Astrocyte of the cerebellum (primary cell): ENCODE results near the gene HMGN3.
A peak's percentile ranks its signal among the peaks of the same experiment; 100 is the strongest.

Experiments used
- DNase-seq: peaks from one replicate; pipeline ENCODE4 v3.0.0-alpha.2; 2011; ENCODE audit warnings: low read depth
- H3K4me3 ChIP-seq: 2 replicates; pipeline ENCODE4 v1.5.1; 2011; ENCODE audit warnings: mild to moderate bottlenecking, low read depth, low read length, moderate library complexity
- CTCF ChIP-seq: IDR thresholded peaks from 2 replicates; pipeline ENCODE4 v1.5.1; 2012; ENCODE audit warnings: low read length, low read depth, moderate library complexity, mild to moderate bottlenecking; ENCODE audit errors: missing control alignments
- in situ Hi-C: cut with HindIII; loops from 2 replicates; pipeline ENCODE4 v1.10.0; 2017; ENCODE audit warnings: low sequenced_read_pairs

The HMGN3 gene

GRCh38 chr6:79180052-79180451, 54.4 kb downstream of the HMGN3 start:
- TF ChIP-seq CTCF = no peak
- H3K4me3 ChIP-seq = no peak overlapping the region
- in situ Hi-C loops = no loop called here
- no peak for DNase-seq

DNA sequence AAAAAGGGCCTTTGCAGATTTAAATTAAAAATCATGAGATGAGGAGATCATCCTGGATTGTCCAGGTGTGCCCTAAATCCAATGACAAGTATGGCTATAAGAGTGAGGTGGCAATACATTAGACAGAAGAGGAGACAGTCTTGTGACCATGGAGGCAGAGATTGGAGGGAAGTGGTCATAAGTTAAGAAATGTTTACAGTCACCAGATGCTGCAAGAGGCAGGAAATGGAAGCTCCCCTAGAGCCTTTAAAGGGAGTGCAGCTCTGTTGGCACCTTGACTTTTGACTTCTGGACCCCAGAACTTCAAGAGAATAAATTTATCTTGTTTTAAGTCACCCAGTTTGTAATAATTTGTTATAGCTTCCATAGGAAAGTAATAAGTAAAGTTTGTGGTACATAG, 61.1 kb downstream of the HMGN3 start:
- no peak for TF ChIP-seq CTCF
- H3K4me3 ChIP-seq = no peak overlapping the region
- in situ Hi-C loops = no loop called here
- DNase-seq = no peak

DNA sequence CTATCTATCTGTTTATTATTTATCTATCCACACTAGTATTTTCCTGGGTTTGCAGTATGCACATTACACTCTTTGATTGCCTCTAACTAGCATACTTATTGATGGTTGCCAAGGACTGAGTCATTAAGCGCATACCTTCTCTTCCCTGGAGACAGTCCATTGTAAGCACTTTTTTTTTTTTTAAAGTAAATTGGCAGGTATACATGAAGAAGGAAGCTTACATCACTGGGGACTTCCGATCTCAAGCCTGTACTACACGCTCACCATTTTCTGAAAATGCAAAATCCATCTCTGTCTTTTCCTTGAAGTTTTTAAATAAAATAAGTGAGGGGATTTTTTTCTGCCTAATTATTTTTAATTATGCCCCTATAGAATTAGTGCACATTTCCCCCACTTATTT, 63.5 kb downstream of the HMGN3 start:
- TF ChIP-seq CTCF = no peak
- in situ Hi-C loops = no loop called here
- peak; percentile 91 for DNase-seq
- H3K4me3 ChIP-seq = no peak overlapping the region

DNA sequence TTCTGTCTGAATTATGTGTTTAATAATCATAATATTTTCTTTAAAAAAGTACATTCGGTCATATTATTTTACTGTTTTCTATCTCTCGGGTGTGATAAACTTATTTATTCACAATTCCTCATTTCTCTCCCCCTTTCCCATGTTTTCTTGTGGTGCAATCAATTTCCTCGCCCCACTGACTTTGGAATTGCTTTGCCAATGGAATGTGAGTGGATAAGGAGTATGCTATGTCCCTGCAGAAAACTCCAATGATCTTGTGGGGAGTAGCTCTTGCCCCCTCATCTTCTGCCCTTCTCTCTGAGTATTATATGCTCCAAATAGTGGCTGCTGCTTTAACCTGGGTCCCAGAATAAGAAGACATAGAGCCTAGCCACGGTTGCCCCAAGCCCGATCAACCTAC, 64.1 kb downstream of the HMGN3 start:
- in situ Hi-C loops = no loop called here
- peak; percentile 33 for DNase-seq
- TF ChIP-seq CTCF = no peak
- H3K4me3 ChIP-seq = no peak overlapping the region

DNA sequence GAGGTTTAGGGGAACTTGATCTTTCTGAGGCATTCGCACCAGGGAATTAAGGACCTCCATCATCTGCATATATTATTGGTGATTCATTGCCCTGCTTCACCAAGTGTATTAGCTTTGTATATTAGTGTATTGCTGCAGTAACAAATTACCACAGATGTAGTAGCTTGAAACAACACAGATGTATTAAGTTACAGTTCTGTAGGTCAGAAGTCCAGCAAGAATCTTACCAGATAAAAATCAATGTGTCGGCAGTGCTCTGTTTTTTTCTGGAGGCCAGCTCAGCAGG, 65.8 kb downstream of the HMGN3 start:
- in situ Hi-C loops = no loop called here
- H3K4me3 ChIP-seq = no peak overlapping the region
- peak; percentile 50 for DNase-seq
- no peak for TF ChIP-seq CTCF

- in situ Hi-C loops = no loop called here
- no peak for TF ChIP-seq CTCF
- DNase-seq = no peak
- no peak overlapping the region for H3K4me3 ChIP-seq
These were observed 66.4 kb downstream of the HMGN3 start for GRCh38 chr6:79167931-79168694.
